ENCODE measurements around the gene BTBD9. TPM values are rescaled to one million over a fixed set of nuclear protein-coding genes. Genes with fewer than 3 reads are reported as not detected.

The BTBD9 gene
- total and polyA plus RNA-seq, 9 of the 15 experiments (the other 6 are each of a cell fraction or from before 2014, with no cell fraction given) = 0.08 to 1.6 (median 0.58) TPM

DNA sequence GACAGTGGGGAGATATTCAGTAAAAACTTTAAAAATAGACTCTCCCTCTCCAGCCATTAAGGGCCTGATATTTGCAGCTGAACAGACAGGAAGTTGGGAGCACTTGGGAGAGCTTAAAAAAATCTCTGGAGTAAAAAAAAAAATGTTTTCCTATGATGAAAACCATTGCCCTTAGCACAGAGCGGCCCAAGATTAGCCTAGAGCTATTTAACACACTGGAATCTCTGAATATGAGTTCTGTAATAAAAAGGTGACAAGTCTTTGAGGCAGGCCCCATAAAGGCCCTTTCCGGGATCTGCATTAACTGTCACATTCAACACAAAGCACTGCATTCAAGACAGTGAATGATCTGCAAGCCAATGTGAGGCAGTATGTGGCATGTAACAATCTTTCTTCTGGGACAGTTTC, 426.5 kb downstream of the BTBD9 start:
- FAIRE-seq = no peak
- no peak overlapping the region for H3K9ac ChIP-seq (ENCODE audit: insufficient read depth in 1 of 2, low read depth in 2 of 2, low read length in 2 of 2)
- POLR2A ChIA-PET = no interaction called here

DNA sequence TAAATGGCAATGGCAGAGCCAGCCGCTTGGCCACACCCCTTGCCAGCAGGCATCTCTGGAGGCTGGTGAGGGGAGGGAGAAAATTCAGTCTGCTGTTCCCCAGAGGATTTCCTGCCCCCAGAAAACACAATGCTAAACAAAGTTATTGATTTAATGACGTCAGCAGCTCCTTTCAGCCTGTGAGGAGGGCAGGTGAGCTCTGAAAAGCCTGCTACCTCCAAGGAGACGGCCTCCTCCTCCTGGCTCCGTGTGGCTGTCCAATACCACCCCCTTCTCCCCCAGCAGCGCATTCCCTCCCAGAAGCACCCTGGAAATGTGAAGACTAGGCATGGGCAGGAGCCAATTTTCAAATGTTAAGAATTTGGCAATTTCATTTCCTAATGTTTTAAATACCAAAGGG, 427.1 kb downstream of the BTBD9 start:
- intact Hi-C loops (cut with micrococcal nuclease) = no loop called here
- DNase-seq (ENCODE audit: extremely low read depth in 1 of 4, low spot score in 3 of 4) (no peak), ATAC-seq (no peak), FAIRE-seq (no peak)
- Histone ChIP-seq H3K4me1 (replicated peaks in 1 of 2; ENCODE audit: control insufficient read depth in 2 of 2, insufficient read depth in 2 of 2, low read length in 2 of 2) (no peaks in the 10 kb centered on the region), H3K27me3 (ENCODE audit: control insufficient read depth in 2 of 2, insufficient read depth in 2 of 2, low read length in 2 of 2) (peaks cover 25 to 56% of the 10 kb centered on the region in 2 experiments), H2AFZ (ENCODE audit: low read depth, low read length) (no peak overlapping the region), H3K36me3 (ENCODE audit: control insufficient read depth, insufficient read depth, low read length) (no peaks in the 10 kb centered on the region), H3K9me3 (replicated peaks; ENCODE audit: control insufficient read depth, insufficient read depth, low read depth, low read length) (no peaks in the 10 kb centered on the region), H3K9ac (ENCODE audit: insufficient read depth in 1 of 2, low read depth in 2 of 2, low read length in 2 of 2) (no peak overlapping the region), H3K4me2 (ENCODE audit: insufficient read depth, low read length) (no peak overlapping the region), H3K9me1 (ENCODE audit: control insufficient read depth, insufficient read depth, low read length) (no peaks in the 10 kb centered on the region), H3K27ac (ENCODE audit: extremely low read depth, low read depth, low read length) (no peak overlapping the region), H3K79me2 (ENCODE audit: control insufficient read depth, insufficient read depth, low read length) (no peaks in the 10 kb centered on the region), H4K20me1 (replicated peaks; ENCODE audit: control insufficient read depth, insufficient read depth, low read length) (no peaks in the 10 kb centered on the region; the same call in 1 of the 2 replicates), H3K4me3 (no peak overlapping the region)
- TF ChIP-seq KDM2B (CRISPR knock-in tag; IDR thresholded peaks at IDR 0.05) = no peak
- TF ChIP-seq, protein P1, sequence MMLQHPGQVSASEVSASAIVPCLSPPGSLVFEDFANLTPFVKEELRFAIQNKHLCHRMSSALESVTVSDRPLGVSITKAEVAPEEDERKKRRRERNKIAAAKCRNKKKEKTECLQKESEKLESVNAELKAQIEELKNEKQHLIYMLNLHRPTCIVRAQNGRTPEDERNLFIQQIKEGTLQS (IDR thresholded peaks at IDR 0.05) = 0 out of 2 replicates have a peak, but pooled peaks have one; percentile 13
- TF ChIP-seq, protein P1 (CRISPR knock-in tag; conservative IDR thresholded peaks at IDR 0.05) = no peak
- TF ChIP-seq SMARCC2 (IDR thresholded peaks at IDR 0.05; ENCODE audit: low read depth) = no peak
- no peak for TF ChIP-seq KLF1 (tag; IDR thresholded peaks at IDR 0.05)
- no peak for TF ChIP-seq BRD4 (IDR thresholded peaks at IDR 0.05)
- 0% methylated on average over 5 of the region's 5 CpGs for WGBS (ENCODE audit: insufficient coverage, low coverage, missing lambda C conversion rate)
- no TSS peak for BruUV-seq (replicated peaks)
- in situ Hi-C loops (cut with MboI) = no loop called here
- CTCF ChIA-PET (ENCODE audit: low intra/inter-chr PET ratio) = no interaction called here
- POLR2A ChIA-PET = no interaction called here

More for the DNA sequence above, 426.5 kb downstream of the BTBD9 start:
- no peak overlapping the region for H3K27ac ChIP-seq (ENCODE audit: extremely low read depth, low read depth, low read length)
- ATAC-seq (no peak), DNase-seq (ENCODE audit: extremely low read depth in 1 of 4, low spot score in 3 of 4) (no peak)
- H3K4me3 ChIP-seq = no peak overlapping the region
- H3K27me3 ChIP-seq (ENCODE audit: control insufficient read depth in 2 of 2, insufficient read depth in 2 of 2, low read length in 2 of 2) = peaks cover 25 to 51% of the 10 kb centered on the region in 2 experiments
- in situ Hi-C loops (cut with MboI) (no loop called here), intact Hi-C loops (cut with micrococcal nuclease) (no loop called here)
- H4K20me1 ChIP-seq (replicated peaks; ENCODE audit: control insufficient read depth, insufficient read depth, low read length) = no peaks in the 10 kb centered on the region; the same call in 1 of the 2 replicates
- H3K9me1 ChIP-seq (ENCODE audit: control insufficient read depth, insufficient read depth, low read length) = no peaks in the 10 kb centered on the region
- H2AFZ ChIP-seq (ENCODE audit: low read depth, low read length) = no peak overlapping the region
- 19% methylated on average over 2 of the region's 2 CpGs for WGBS (ENCODE audit: insufficient coverage, low coverage, missing lambda C conversion rate)
- H3K79me2 ChIP-seq (ENCODE audit: control insufficient read depth, insufficient read depth, low read length) = no peaks in the 10 kb centered on the region
- no peak overlapping the region for H3K4me2 ChIP-seq (ENCODE audit: insufficient read depth, low read length)
- H3K36me3 ChIP-seq (ENCODE audit: control insufficient read depth, insufficient read depth, low read length) = no peaks in the 10 kb centered on the region
- no TSS peak for BruUV-seq (replicated peaks)
- no peaks in the 10 kb centered on the region for H3K4me1 ChIP-seq (replicated peaks in 1 of 2; ENCODE audit: control insufficient read depth in 2 of 2, insufficient read depth in 2 of 2, low read length in 2 of 2)
- H3K9me3 ChIP-seq (replicated peaks; ENCODE audit: control insufficient read depth, insufficient read depth, low read depth, low read length) = no peaks in the 10 kb centered on the region
- TF ChIP-seq HDGF (IDR thresholded peaks at IDR 0.05) = no peak
- no peak for TF ChIP-seq MEIS2 (IDR thresholded peaks at IDR 0.05; ENCODE audit: partially characterized antibody)
- no peak for TF ChIP-seq DPF2 (IDR thresholded peaks at IDR 0.05)
- TF ChIP-seq NELFE (IDR thresholded peaks at IDR 0.05; ENCODE audit: insufficient read depth, insufficient read length) = no peak
- CTCF ChIA-PET (ENCODE audit: low intra/inter-chr PET ratio) = no interaction called here
